ENCODE results near the gene CDC37L1.

Gene CDC37L1

DNA sequence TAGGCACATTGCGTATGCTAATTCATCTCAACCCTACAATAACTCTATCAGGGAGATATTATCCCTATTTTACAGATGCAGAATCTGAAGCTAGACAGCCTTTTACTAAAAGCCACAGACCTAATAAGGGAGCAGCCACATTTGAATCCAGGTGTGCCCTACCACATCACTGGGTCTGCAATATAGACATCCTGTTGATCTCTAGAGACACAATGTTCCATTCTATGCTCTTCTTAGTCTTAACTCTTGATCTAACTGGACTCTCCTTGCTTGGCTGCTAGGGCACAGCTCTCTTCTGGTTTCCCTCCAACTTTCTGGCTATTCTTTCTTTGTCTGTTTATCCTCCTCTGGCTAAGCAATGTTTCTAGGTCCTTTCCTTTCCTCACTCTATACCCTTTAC is 11.7 kb upstream of the CDC37L1 start:
- Histone ChIP-seq H3K4me1 (ENCODE audit: control insufficient read depth, insufficient read depth, low read length) (peaks cover 10% of the 10 kb centered on the region), H3K36me3 (ENCODE audit: control insufficient read depth, insufficient read depth, low read length) (no peaks in the 10 kb centered on the region), H3K27me3 (ENCODE audit: control insufficient read depth, insufficient read depth, low read length, poor library complexity, severe bottlenecking) (peaks cover 30% of the 10 kb centered on the region), H3K27ac (ENCODE audit: insufficient read depth, low read depth, low read length, poor library complexity, severe bottlenecking) (no peak overlapping the region), H3K4me3 (ENCODE audit: insufficient read depth, low read depth, low read length) (no peak overlapping the region), H3K9me3 (ENCODE audit: control insufficient read depth, low read length) (no peaks in the 10 kb centered on the region)
- 97 to 100% methylated on average over 1 of the region's 1 CpG for WGBS, 2 experiments

DNA sequence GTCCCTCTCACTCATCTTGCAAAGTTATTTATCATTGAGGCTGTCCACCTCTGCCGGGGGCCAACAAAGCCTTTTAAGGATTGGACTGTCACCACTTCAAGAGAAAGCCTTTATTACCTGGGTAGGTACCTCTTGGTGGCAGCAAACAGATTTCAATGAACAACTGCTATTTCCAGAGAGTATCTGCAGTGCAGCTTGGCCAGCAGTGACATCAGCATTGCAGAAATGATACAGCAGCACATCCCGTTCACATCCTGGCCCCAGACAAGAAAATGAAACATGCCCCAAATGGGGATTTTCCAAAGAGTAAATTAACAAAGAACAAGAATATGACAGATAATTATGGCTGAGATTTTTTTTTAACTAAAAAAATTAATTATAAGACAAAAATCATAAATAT is 10.8 kb upstream of the CDC37L1 start:
- no peak overlapping the region for H3K27ac ChIP-seq (ENCODE audit: insufficient read depth, low read depth, low read length, poor library complexity, severe bottlenecking)
- WGBS, 2 experiments, result 89 to 95% methylated on average over 2 of the region's 2 CpGs
- H3K27me3 ChIP-seq (ENCODE audit: control insufficient read depth, insufficient read depth, low read length, poor library complexity, severe bottlenecking), result peaks cover 30% of the 10 kb centered on the region
- H3K4me3 ChIP-seq (ENCODE audit: insufficient read depth, low read depth, low read length), result no peak overlapping the region
- no peaks in the 10 kb centered on the region for H3K9me3 ChIP-seq (ENCODE audit: control insufficient read depth, low read length)
- peaks cover 3% of the 10 kb centered on the region for H3K4me1 ChIP-seq (ENCODE audit: control insufficient read depth, insufficient read depth, low read length)
- no peaks in the 10 kb centered on the region for H3K36me3 ChIP-seq (ENCODE audit: control insufficient read depth, insufficient read depth, low read length)

DNA sequence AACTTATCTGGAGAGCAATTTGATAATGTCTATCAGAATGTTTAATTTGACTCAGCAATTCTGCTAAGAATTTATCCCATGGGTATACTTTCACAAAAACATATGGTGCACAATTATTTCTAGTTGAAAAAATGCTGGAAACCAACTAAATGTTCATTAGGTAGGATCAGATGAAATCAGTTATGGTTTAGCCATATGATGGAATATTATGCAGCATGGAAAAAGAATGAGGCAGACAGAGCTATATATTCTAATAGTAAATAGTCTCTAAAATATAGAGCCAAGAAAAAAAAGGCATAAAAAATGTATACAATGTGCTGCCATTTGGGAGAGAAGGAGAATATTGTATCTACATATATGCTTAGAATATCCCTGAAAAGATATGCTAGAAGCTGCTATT is 9.5 kb upstream of the CDC37L1 start:
- peaks cover 30% of the 10 kb centered on the region for H3K27me3 ChIP-seq (ENCODE audit: control insufficient read depth, insufficient read depth, low read length, poor library complexity, severe bottlenecking)
- H3K4me3 ChIP-seq (ENCODE audit: insufficient read depth, low read depth, low read length), result no peak overlapping the region
- no peaks in the 10 kb centered on the region for H3K36me3 ChIP-seq (ENCODE audit: control insufficient read depth, insufficient read depth, low read length)
- no peaks in the 10 kb centered on the region for H3K4me1 ChIP-seq (ENCODE audit: control insufficient read depth, insufficient read depth, low read length)
- no peak overlapping the region for H3K27ac ChIP-seq (ENCODE audit: insufficient read depth, low read depth, low read length, poor library complexity, severe bottlenecking)
- no peaks in the 10 kb centered on the region for H3K9me3 ChIP-seq (ENCODE audit: control insufficient read depth, low read length)

DNA sequence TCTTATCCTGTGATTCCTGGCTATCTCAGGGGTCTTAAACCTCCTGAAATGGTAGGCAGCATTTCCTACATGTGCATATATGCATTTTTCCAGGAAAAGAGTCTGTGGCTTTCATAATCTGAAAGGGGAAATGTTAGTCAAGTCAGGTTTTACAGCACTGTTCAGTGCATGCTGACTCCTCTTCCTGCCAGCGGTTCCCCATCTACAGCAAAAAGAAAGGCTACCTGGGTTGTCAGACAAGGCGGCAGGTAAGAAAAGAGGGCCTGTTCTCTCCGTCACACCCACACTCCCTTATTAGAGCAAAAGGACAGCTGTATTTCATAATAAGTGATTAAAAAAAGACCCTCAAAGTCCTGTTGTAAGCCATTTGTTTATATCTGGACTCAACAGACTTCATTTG is 8.8 kb upstream of the CDC37L1 start:
- no peak overlapping the region for H3K4me3 ChIP-seq (ENCODE audit: insufficient read depth, low read depth, low read length)
- peaks cover 27% of the 10 kb centered on the region for H3K27me3 ChIP-seq (ENCODE audit: control insufficient read depth, insufficient read depth, low read length, poor library complexity, severe bottlenecking)
- no peaks in the 10 kb centered on the region for H3K9me3 ChIP-seq (ENCODE audit: control insufficient read depth, low read length)
- H3K4me1 ChIP-seq (ENCODE audit: control insufficient read depth, insufficient read depth, low read length), result no peaks in the 10 kb centered on the region
- H3K27ac ChIP-seq (ENCODE audit: insufficient read depth, low read depth, low read length, poor library complexity, severe bottlenecking), result no peak overlapping the region
- no peaks in the 10 kb centered on the region for H3K36me3 ChIP-seq (ENCODE audit: control insufficient read depth, insufficient read depth, low read length)
- WGBS, 2 experiments, result 72 to 79% methylated on average over 2 of the region's 3 CpGs

DNA sequence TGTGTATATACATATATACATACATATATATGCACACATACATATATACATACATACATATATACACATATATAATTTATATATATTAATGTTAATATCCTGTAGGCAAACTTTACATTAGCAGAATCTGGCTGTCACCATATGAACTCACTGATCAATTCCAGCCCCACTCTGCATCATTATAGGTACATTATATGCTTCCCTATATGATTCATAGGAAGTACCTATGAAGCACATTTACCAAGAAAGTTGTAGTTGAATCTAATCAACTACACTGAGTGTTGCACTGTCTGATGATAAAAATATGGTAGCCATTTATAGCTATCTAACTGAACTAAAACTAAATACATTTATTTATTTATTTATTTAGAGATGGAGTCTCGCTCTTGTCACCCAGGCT is 7.6 kb upstream of the CDC37L1 start:
- H3K27me3 ChIP-seq (ENCODE audit: control insufficient read depth, insufficient read depth, low read length, poor library complexity, severe bottlenecking), result peaks cover 16% of the 10 kb centered on the region
- H3K4me3 ChIP-seq (ENCODE audit: insufficient read depth, low read depth, low read length), result no peak overlapping the region
- no peaks in the 10 kb centered on the region for H3K36me3 ChIP-seq (ENCODE audit: control insufficient read depth, insufficient read depth, low read length)
- H3K9me3 ChIP-seq (ENCODE audit: control insufficient read depth, low read length), result no peaks in the 10 kb centered on the region
- no peak overlapping the region for H3K27ac ChIP-seq (ENCODE audit: insufficient read depth, low read depth, low read length, poor library complexity, severe bottlenecking)
- WGBS, 2 experiments, result 95% methylated on average over 1 of the region's 1 CpG
- no peaks in the 10 kb centered on the region for H3K4me1 ChIP-seq (ENCODE audit: control insufficient read depth, insufficient read depth, low read length)

DNA sequence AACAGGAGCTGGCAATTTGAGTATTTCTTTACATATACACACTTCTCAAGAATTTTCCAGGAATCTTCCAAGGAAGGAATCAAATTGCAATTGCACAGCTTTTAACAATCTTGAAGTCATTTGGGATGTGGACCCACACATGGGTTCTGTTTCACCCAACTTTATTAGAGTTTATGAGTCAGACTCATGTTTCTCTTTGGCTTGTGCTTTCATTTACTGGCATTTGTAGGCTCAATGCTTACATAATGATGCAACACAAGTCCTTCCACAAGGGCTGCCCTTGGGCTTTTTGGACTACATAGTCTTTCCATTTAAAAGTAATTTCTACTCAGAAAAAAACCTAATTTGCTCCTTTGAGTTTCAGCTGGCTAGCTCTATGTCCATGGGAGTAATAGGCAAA is 4.6 kb upstream of the CDC37L1 start:
- H3K4me1 ChIP-seq (ENCODE audit: control insufficient read depth, insufficient read depth, low read length), result no peaks in the 10 kb centered on the region
- H3K9me3 ChIP-seq (ENCODE audit: control insufficient read depth, low read length), result no peaks in the 10 kb centered on the region
- H3K36me3 ChIP-seq (ENCODE audit: control insufficient read depth, insufficient read depth, low read length), result no peaks in the 10 kb centered on the region
- no peak overlapping the region for H3K27ac ChIP-seq (ENCODE audit: insufficient read depth, low read depth, low read length, poor library complexity, severe bottlenecking)
- no peak overlapping the region for H3K4me3 ChIP-seq (ENCODE audit: insufficient read depth, low read depth, low read length)
- H3K27me3 ChIP-seq (ENCODE audit: control insufficient read depth, insufficient read depth, low read length, poor library complexity, severe bottlenecking), result no peaks in the 10 kb centered on the region

DNA sequence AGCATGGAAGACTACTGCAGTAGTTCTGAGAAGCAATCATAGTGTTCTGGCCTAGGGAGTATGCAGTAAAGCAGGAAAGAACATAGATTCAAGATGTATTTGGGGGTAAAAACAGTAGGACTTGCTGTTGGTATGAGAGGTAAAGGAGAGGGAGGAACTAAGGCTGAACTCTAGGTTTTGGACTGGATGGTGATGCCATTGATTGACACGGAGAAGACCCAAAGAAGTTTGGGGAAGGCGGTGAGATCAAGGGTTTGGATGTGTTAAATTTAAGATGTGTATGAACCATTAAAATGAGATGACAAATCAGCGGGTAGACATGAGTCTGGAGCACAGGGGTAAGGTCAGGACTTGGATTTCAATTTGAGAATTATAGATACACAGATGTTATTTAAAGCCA is 2.0 kb upstream of the CDC37L1 start:
- Histone ChIP-seq H3K4me1 (ENCODE audit: control insufficient read depth, insufficient read depth, low read length) (no peaks in the 10 kb centered on the region), H3K4me3 (ENCODE audit: insufficient read depth, low read depth, low read length) (no peak overlapping the region), H3K27ac (ENCODE audit: insufficient read depth, low read depth, low read length, poor library complexity, severe bottlenecking) (no peak overlapping the region), H3K27me3 (ENCODE audit: control insufficient read depth, insufficient read depth, low read length, poor library complexity, severe bottlenecking) (no peaks in the 10 kb centered on the region), H3K9me3 (ENCODE audit: control insufficient read depth, low read length) (no peaks in the 10 kb centered on the region), H3K36me3 (ENCODE audit: control insufficient read depth, insufficient read depth, low read length) (no peaks in the 10 kb centered on the region)
- 96 to 97% methylated on average over 3 of the region's 3 CpGs for WGBS, 2 experiments

DNA sequence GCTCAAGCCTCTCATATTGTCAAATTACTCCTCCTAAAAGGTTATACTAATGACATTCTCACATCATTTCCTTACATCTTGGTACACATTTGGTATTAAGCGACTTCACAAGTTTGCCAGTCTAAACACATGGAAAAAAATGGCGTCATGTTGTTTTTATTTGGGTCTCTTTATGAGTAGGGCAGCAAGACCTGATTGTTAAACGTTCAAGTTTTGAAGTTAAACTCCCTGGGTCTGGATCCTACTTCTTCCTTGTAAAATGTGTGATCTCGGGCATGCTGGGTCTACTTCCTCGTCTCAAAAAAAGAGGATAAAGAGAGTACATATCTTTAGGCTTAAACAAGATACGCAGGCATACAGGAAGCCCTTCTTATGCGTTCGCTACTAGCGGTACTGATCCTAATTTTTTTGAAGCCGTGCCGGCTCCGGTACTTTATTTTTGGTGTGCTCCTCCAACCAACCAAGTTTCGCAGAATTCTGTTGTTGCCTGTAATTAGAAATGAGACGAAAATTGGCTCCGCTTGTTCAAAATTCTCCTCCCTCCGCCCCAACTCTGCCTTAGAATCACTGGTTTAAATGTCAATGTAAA is 596 bp upstream of the CDC37L1 start:
- peak overlapping the region; percentile 95 for H3K4me3 ChIP-seq (ENCODE audit: insufficient read depth, low read depth, low read length)
- peak overlapping the region; percentile 94 for H3K27ac ChIP-seq (ENCODE audit: insufficient read depth, low read depth, low read length, poor library complexity, severe bottlenecking)
- no peaks in the 10 kb centered on the region for H3K36me3 ChIP-seq (ENCODE audit: control insufficient read depth, insufficient read depth, low read length)
- H3K9me3 ChIP-seq (ENCODE audit: control insufficient read depth, low read length), result no peaks in the 10 kb centered on the region
- H3K4me1 ChIP-seq (ENCODE audit: control insufficient read depth, insufficient read depth, low read length), result no peaks in the 10 kb centered on the region
- 3 to 5% methylated on average over 13 to 16 of the region's 16 CpGs for WGBS, 2 experiments
- no peaks in the 10 kb centered on the region for H3K27me3 ChIP-seq (ENCODE audit: control insufficient read depth, insufficient read depth, low read length, poor library complexity, severe bottlenecking)

DNA sequence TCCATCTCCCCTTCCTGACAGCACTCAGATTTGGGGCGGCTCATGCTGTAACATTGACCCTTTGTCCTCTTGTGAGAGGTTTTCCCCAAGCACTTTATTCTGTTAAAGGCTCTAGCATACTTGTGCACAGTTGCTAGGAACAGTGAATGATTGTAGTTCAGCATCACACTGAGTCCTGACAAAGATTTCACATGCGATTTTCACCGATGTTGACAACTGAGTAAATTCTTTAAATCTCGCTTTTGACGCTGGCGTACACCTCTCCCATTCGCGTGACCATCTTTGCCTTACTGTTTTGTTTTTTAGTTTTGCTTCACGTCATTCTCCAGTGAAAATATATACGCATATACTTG is 780 bp downstream of the CDC37L1 start:
- no peaks in the 10 kb centered on the region for H3K9me3 ChIP-seq (ENCODE audit: control insufficient read depth, low read length)
- H3K27me3 ChIP-seq (ENCODE audit: control insufficient read depth, insufficient read depth, low read length, poor library complexity, severe bottlenecking), result no peaks in the 10 kb centered on the region
- WGBS, 2 experiments, result 5 to 8% methylated on average over 10 of the region's 10 CpGs
- H3K36me3 ChIP-seq (ENCODE audit: control insufficient read depth, insufficient read depth, low read length), result no peaks in the 10 kb centered on the region
- no peaks in the 10 kb centered on the region for H3K4me1 ChIP-seq (ENCODE audit: control insufficient read depth, insufficient read depth, low read length)
- no peak overlapping the region for H3K27ac ChIP-seq (ENCODE audit: insufficient read depth, low read depth, low read length, poor library complexity, severe bottlenecking)
- peak overlapping the region; percentile 95 for H3K4me3 ChIP-seq (ENCODE audit: insufficient read depth, low read depth, low read length)

DNA sequence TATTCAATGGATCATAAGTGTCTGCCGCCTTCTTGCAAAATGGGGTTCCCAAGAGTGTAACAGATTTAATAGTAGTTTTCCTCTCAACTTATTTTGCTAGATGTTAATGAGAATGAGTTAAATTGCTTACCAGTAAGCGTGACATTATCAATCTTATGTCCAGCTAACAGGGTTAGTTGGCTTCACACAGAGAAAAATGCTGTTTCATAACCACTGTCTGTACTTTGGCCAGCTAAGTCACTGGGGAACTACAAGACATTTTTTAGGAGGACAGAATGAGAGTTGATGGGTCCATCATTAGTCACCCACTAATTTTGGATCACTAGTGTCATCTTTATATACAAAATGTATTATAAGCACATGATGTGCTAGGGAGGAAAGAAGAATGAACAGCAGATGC is 1.4 kb downstream of the CDC37L1 start:
- H3K36me3 ChIP-seq (ENCODE audit: control insufficient read depth, insufficient read depth, low read length), result peaks cover under 1% of the 10 kb centered on the region
- 83 to 92% methylated on average over 2 of the region's 2 CpGs for WGBS, 2 experiments
- H3K9me3 ChIP-seq (ENCODE audit: control insufficient read depth, low read length), result no peaks in the 10 kb centered on the region
- H3K27me3 ChIP-seq (ENCODE audit: control insufficient read depth, insufficient read depth, low read length, poor library complexity, severe bottlenecking), result no peaks in the 10 kb centered on the region
- no peak overlapping the region for H3K27ac ChIP-seq (ENCODE audit: insufficient read depth, low read depth, low read length, poor library complexity, severe bottlenecking)
- peak overlapping the region; percentile 95 for H3K4me3 ChIP-seq (ENCODE audit: insufficient read depth, low read depth, low read length)
- no peaks in the 10 kb centered on the region for H3K4me1 ChIP-seq (ENCODE audit: control insufficient read depth, insufficient read depth, low read length)

DNA sequence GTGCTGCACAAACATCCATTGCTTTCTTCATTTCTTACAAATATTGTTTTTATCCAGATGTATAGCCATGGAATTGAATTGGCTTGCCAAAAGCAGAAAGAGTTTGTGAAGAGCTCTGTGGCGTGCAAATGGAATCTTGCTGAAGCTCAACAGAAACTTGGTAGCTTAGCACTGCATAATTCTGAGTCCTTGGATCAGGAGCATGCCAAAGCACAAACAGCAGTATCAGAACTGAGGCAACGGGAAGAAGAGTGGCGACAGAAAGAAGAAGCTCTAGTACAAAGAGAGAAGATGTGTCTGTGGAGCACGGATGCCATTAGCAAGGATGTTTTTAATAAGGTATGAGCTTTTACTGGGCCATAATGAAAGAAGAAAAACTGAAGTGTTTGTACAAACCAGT is 5.5 kb downstream of the CDC37L1 start:
- H3K9me3 ChIP-seq (ENCODE audit: control insufficient read depth, low read length), result no peaks in the 10 kb centered on the region
- peaks cover 3% of the 10 kb centered on the region for H3K36me3 ChIP-seq (ENCODE audit: control insufficient read depth, insufficient read depth, low read length)
- WGBS, 2 experiments, result 95% methylated on average over 4 of the region's 4 CpGs
- no peaks in the 10 kb centered on the region for H3K27me3 ChIP-seq (ENCODE audit: control insufficient read depth, insufficient read depth, low read length, poor library complexity, severe bottlenecking)
- H3K27ac ChIP-seq (ENCODE audit: insufficient read depth, low read depth, low read length, poor library complexity, severe bottlenecking), result no peak overlapping the region
- no peak overlapping the region for H3K4me3 ChIP-seq (ENCODE audit: insufficient read depth, low read depth, low read length)
- H3K4me1 ChIP-seq (ENCODE audit: control insufficient read depth, insufficient read depth, low read length), result no peaks in the 10 kb centered on the region
